ENCODE results near the gene CAMKMT.

CAMKMT gene

DNA sequence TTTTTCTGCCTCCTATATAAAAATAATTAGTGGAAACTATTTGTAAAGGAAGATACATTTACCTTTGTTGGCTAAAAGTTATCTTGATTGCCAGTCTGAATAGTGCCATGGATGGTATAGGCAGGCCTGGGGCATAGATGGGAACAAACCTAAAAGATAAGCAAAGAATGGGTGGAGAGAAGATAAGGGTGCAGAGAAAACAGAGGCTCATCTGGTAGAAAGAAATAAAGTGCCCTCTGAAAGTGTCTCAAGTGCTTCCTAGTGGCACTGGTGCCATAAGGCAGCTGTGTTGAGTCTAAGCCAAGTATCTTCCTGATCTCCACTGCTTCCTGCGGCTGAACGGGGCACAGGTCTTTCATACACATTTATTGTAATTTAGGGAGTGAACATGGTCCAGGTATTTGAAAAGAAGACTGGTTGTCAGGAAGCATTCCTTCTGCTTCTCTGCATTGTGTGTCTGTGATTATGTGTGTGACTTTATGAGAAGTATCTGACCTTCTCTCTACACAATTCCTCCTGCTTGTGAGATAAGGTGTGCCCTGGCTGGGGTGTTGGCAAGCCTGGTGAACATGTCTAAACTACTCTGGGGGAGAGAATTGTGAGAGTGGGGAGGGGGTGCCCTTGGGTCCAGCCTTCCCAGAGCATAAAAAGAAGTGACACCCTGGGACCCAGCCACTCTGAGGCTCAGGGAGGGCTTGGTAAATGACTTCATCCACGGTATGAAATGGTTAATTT, 280.5 kb downstream of the CAMKMT start:
- H3K4me3 ChIP-seq (ENCODE audit: low read depth, low read length) = no peak overlapping the region
- DNase-seq (ENCODE audit: low read depth) = no peak
- TF ChIP-seq, protein P1, sequence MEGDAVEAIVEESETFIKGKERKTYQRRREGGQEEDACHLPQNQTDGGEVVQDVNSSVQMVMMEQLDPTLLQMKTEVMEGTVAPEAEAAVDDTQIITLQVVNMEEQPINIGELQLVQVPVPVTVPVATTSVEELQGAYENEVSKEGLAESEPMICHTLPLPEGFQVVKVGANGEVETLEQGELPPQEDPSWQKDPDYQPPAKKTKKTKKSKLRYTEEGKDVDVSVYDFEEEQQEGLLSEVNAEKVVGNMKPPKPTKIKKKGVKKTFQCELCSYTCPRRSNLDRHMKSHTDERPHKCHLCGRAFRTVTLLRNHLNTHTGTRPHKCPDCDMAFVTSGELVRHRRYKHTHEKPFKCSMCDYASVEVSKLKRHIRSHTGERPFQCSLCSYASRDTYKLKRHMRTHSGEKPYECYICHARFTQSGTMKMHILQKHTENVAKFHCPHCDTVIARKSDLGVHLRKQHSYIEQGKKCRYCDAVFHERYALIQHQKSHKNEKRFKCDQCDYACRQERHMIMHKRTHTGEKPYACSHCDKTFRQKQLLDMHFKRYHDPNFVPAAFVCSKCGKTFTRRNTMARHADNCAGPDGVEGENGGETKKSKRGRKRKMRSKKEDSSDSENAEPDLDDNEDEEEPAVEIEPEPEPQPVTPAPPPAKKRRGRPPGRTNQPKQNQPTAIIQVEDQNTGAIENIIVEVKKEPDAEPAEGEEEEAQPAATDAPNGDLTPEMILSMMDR (IDR thresholded peaks at IDR 0.05; ENCODE audit: low read depth, low read length, missing control alignments) = no peak

DNA sequence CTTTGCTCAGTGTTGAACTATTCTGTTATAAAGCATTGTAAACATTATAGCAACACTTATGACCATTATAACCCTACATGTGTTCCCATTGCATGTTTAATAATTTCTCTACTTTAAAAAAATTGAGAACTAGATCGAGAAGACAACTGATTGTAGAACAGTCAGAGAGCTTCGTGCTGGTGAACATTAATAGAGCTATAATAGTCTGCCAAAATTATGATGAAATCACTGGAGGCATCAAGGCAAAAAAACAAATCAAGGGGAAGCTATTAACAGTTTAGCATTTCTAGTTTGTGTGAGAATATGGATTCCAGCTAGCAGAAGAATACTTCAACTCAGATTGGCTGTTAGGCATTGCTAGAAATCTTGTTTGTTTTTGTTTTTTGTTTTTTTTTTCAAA, 284.2 kb downstream of the CAMKMT start:
- no peak overlapping the region for H3K4me3 ChIP-seq (ENCODE audit: low read depth, low read length)
- DNase-seq (ENCODE audit: low read depth) = no peak
- TF ChIP-seq, protein P1 (IDR thresholded peaks at IDR 0.05; ENCODE audit: low read depth, low read length, missing control alignments) = no peak

DNA sequence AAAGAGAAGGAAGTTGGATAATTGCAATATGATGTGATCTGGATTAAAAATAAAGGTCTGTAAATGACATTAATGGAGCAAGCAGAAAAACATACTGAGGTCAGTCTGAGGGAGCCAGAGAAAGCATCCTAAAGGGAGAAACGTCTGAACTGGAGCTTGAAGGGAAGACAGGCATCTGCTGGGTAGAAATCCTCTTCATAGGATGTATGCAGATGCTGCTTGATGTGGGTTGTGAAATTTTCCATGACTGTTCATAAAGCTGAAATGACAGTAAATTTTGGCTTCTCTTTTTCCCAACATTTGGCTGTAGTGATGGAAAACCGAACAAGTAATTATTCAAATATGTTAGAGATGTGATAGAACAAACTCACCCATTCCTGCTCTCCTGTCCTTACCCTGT, 287.6 kb downstream of the CAMKMT start:
- no peak overlapping the region for H3K4me3 ChIP-seq (ENCODE audit: low read depth, low read length)
- TF ChIP-seq, protein P1 (IDR thresholded peaks at IDR 0.05; ENCODE audit: low read depth, low read length, missing control alignments) = no peak
- DNase-seq (ENCODE audit: low read depth) = no peak

DNA sequence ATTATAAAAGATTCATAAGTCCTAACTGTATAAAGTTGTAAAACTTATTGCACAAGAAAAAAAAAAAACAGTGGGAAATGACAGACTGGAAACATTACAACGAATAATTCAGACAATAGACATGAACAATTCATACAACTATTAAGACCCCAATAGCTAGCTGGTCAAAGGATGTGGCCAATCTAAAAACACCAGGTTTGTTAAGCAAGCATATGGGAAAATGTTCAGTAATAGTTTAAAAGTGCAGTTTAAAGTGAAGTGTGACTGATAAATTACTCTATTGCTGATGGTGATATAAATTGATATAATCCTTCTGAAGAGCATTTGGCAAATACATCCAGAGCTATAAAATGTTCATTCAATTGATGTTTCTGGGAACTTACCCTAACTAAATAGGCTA, 289.0 kb downstream of the CAMKMT start:
- no peak for DNase-seq (ENCODE audit: low read depth)
- H3K4me3 ChIP-seq (ENCODE audit: low read depth, low read length) = no peak overlapping the region
- TF ChIP-seq, protein P1 (IDR thresholded peaks at IDR 0.05; ENCODE audit: low read depth, low read length, missing control alignments) = no peak

DNA sequence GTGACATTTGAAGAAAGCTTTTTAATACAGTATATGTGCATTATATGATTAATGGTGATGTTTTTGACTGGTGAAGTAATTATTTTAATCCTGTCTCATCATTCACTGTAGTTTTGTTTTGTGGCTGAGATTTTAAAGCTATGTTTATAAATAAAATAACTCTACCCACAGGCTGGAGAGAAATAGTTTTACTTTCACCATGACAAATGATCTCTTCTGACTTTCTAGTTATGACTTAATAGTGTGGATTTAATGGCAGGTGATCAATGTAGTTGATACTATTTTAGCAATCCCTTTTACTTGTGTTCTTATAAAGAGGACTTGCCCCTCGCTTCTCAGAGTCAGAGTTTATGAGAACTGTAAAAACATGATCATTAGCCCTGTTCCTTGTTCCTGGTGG, 290.2 kb downstream of the CAMKMT start:
- H3K4me3 ChIP-seq (ENCODE audit: low read depth, low read length) = no peak overlapping the region
- TF ChIP-seq, protein P1 (IDR thresholded peaks at IDR 0.05; ENCODE audit: low read depth, low read length, missing control alignments) = no peak
- no peak for DNase-seq (ENCODE audit: low read depth)

DNA sequence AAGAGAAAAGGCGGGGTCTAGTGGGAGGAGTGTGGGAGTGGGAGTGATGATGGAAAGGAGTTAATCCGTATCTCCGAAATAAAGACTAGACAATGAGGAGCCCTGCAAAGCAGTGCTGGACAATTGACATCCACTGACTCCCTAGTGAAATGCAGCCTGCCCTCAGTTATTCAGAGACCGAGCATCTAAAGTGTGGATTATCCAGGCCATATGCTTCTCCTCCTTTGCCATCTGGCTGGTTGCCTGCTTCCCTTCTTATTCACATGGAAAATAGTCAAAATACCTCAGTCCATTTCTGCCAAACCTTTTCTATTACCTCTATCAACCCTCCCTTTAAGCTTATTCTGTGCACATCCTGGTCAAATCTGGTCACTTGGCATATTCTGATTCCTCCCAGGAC, 291.0 kb downstream of the CAMKMT start:
- DNase-seq (ENCODE audit: low read depth) = no peak
- H3K4me3 ChIP-seq (ENCODE audit: low read depth, low read length) = no peak overlapping the region
- TF ChIP-seq, protein P1 (IDR thresholded peaks at IDR 0.05; ENCODE audit: low read depth, low read length, missing control alignments) = no peak

DNA sequence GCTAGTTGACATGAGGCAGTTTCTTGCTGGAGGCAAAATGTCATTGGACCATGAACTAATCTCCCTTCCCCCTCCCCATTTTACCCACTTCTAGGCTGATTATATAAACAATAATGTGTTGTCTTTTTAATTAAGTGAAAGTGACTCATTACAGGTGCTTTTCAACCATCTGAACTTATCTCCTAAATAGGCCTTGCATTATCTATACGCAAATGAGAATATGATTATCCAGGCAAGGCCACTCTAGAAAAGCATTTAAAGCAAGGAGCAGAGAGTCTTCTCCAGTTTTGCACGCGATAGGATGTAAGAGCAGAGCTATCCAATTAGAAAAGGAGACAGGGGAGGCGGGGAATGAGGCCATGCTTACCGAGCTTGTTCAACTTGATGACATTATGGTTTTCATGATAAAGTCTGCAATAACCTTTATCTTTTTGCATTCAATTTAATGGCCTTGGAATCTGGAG, 293.7 kb downstream of the CAMKMT start:
- TF ChIP-seq, protein P1 (IDR thresholded peaks at IDR 0.05; ENCODE audit: low read depth, low read length, missing control alignments) = no peak
- DNase-seq (ENCODE audit: low read depth) = no peak
- H3K4me3 ChIP-seq (ENCODE audit: low read depth, low read length) = no peak overlapping the region

Data from GM12864 (cell line).